AG04450 (cell line): ENCODE data around the gene WFDC2. TPM values are rescaled to one million over a fixed set of nuclear protein-coding genes. Genes with fewer than 3 reads are reported as not detected.

Experiments used
- CTCF ChIA-PET: fragments of 300-600, 350-600 bp; formaldehyde crosslinking; extraction: SDS; loops from one replicate; lab custom pipeline; 2022; ENCODE audit warnings: antibody characterized with exemption, inconsistent platforms; lab: Charles Lee
- POLR2A ChIA-PET: fragments of 350-600 bp; formaldehyde crosslinking; extraction: SDS; loops from one replicate; lab custom pipeline; 2021; ENCODE audit warnings: antibody characterized with exemption, inconsistent platforms; lab: Yijun Ruan, JAX
- DNase-seq: peaks from one replicate; pipeline ENCODE4 v3.0.0-alpha.2; 2011; ENCODE audit warnings: low read depth, low spot score
- H3K27ac ChIP-seq: one replicate; pipeline ENCODE4 v1.5.1; 2012; ENCODE audit warnings: low read depth, low read length, control low read depth
- H3K27me3 ChIP-seq: one replicate; pipeline ENCODE4 v1.6.0; 2012; ENCODE audit warnings: low read length; ENCODE audit not compliant: control insufficient read depth, insufficient read depth
- H3K4me3 ChIP-seq: 2 replicates; pipeline ENCODE4 v1.5.1; 2011; ENCODE audit warnings: mild to moderate bottlenecking, low read depth, low read length, control low read depth
- H3K9me3 ChIP-seq: 2 replicates; pipeline ENCODE4 v1.5.1; 2012; ENCODE audit warnings: low read length; ENCODE audit not compliant: control insufficient read depth, insufficient read depth
- polyA plus RNA-seq: library from polyadenylated mRNA; depleted of rRNA; stranded (reverse); fragments of >200 nt; gene quantifications from 2 replicates; pipeline ENCODE4 v1.2.3, GENCODE V29; 2011
- TF ChIP-seq, protein P1 (sequence below): IDR thresholded peaks from 2 replicates; pipeline ENCODE4 v1.5.1; 2011; ENCODE audit warnings: low read depth, low read length, control low read depth, inconsistent platforms

WFDC2 gene
- polyA plus RNA-seq, 1 experiment: not detected

- Histone ChIP-seq H3K9me3 (no peaks in the 10 kb centered on the region), H3K27me3 (peaks cover 2% of the 10 kb centered on the region), H3K4me3 (no peak overlapping the region), H3K27ac (no peak overlapping the region)
- TF ChIP-seq, protein P1, sequence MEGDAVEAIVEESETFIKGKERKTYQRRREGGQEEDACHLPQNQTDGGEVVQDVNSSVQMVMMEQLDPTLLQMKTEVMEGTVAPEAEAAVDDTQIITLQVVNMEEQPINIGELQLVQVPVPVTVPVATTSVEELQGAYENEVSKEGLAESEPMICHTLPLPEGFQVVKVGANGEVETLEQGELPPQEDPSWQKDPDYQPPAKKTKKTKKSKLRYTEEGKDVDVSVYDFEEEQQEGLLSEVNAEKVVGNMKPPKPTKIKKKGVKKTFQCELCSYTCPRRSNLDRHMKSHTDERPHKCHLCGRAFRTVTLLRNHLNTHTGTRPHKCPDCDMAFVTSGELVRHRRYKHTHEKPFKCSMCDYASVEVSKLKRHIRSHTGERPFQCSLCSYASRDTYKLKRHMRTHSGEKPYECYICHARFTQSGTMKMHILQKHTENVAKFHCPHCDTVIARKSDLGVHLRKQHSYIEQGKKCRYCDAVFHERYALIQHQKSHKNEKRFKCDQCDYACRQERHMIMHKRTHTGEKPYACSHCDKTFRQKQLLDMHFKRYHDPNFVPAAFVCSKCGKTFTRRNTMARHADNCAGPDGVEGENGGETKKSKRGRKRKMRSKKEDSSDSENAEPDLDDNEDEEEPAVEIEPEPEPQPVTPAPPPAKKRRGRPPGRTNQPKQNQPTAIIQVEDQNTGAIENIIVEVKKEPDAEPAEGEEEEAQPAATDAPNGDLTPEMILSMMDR: no peak
- no peak for DNase-seq
- POLR2A ChIA-PET: no interaction called here
- CTCF ChIA-PET: no interaction called here
Observed at GRCh38 chr20:45503403-45503802, 33.9 kb downstream of the WFDC2 start.

- no peak for DNase-seq
- Histone ChIP-seq H3K27ac (no peak overlapping the region), H3K4me3 (no peak overlapping the region), H3K27me3 (peaks cover 1% of the 10 kb centered on the region), H3K9me3 (no peaks in the 10 kb centered on the region)
- ChIA-PET CTCF (no interaction called here), POLR2A (no interaction called here)
- TF ChIP-seq, protein P1: no peak
Observed at GRCh38 chr20:45506398-45506797, 36.8 kb downstream of the WFDC2 start.

GRCh38 chr20:45507011-45507820, 37.7 kb downstream of the WFDC2 start:
- POLR2A ChIA-PET: no interaction called here
- Histone ChIP-seq H3K27ac (no peak overlapping the region), H3K27me3 (peaks cover 4% of the 10 kb centered on the region), H3K4me3 (no peak overlapping the region), H3K9me3 (no peaks in the 10 kb centered on the region)
- DNase-seq: no peak
- TF ChIP-seq, protein P1: no peak
- CTCF ChIA-PET: no interaction called here

DNA sequence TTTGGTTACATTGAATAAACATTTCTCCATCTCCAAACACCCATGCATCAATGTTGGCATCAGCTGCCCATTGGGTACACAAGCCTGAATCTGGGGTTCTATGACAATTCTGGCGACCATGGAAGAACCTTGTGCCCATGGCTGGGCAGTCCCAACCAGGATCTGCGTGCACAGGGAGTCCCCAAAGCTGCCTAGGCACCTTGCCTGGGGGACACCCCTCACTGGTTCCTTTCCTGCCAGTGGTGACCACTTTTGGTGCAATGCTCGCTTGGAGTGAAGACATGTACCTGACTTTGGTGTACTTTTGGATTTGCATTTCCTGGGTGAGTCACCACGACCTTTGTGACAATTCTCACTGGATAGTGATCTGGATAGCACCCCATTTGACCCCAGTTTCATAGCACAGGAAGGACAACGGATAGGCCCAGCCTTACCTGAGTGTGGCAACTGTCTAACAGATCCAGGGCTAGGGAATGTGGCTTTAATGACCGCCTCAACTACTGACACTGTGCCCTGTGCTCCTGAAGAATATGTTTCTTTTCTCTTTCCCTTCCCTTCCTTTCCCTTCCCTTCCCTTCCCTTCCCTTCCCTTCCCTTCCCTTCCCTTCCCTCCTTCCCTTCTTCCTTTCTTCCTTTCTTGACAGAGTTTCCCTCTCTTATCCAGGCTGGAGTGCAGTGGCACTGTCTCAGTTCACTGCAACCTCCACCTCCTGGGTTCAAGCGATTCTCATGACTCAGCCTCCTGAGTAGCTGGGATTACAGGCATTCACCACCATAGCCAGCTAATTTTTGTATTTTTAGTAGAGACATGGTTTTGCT, 38.7 kb downstream of the WFDC2 start:
- DNase-seq: no peak
- POLR2A ChIA-PET: no interaction called here
- Histone ChIP-seq H3K4me3 (no peak overlapping the region), H3K9me3 (no peaks in the 10 kb centered on the region), H3K27me3 (peaks cover 4% of the 10 kb centered on the region), H3K27ac (no peak overlapping the region)
- TF ChIP-seq, protein P1: no peak
- CTCF ChIA-PET: no interaction called here

DNA sequence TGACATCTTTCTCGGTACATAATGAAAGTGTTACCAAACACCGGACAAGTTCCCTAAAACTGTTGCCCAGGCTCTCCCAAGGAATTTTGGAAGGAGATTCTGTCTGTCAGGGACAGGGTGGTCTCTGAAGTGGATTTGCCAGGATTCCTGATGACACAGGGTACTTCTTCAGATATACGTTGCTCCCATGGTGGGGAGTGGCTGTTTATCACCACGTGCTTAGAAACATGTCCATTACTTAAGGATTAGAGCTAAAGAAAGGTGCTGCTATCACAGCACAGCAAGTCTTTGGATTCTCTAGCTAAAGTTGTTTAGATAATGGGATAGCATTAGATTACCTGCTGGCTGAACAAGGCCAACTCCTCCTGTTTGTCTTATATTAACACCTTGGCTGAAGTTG, 39.5 kb downstream of the WFDC2 start:
- no peak for DNase-seq
- no peak overlapping the region for H3K27ac ChIP-seq
- ChIA-PET POLR2A (no interaction called here), CTCF (no interaction called here)
- no peaks in the 10 kb centered on the region for H3K9me3 ChIP-seq
- peaks cover 4% of the 10 kb centered on the region for H3K27me3 ChIP-seq
- H3K4me3 ChIP-seq: no peak overlapping the region
- TF ChIP-seq, protein P1: no peak
